Measurements from ENCODE around the gene SLITRK6.

- TF ChIP-seq CTCF (conservative IDR thresholded peaks at IDR 0.05; ENCODE audit: low read length), result no peak
- TF ChIP-seq EZH2phosphoT487 (IDR thresholded peaks at IDR 0.05; ENCODE audit: borderline replicate concordance, low read depth, low read length), result no peak
Observed at GRCh38 chr13:85768946-85769345, 30.3 kb downstream of the SLITRK6 start.

All from OCI-LY7 (cell line).